Stimulated activated CD4-positive, alpha-beta T cell treated with anti-CD3 and anti-CD28 coated beads, Interleukin-12 subunit alpha, Interleukin-12 subunit beta, amount 100 ng/mL, for 48 hours (primary cell): ENCODE results near the gene FBXO36.

Source experiments
- DNase-seq, 3 donors: peaks; one replicate each; pipeline ENCODE4 v3.0.0-alpha.2; 2020; ENCODE audit warnings: low read depth in 2 of 3, low spot score in 1 of 3

FBXO36 gene

GRCh38 chr2:229969921-229970320 lies 47.6 kb downstream of the FBXO36 start:
- DNase-seq: no peak

DNA sequence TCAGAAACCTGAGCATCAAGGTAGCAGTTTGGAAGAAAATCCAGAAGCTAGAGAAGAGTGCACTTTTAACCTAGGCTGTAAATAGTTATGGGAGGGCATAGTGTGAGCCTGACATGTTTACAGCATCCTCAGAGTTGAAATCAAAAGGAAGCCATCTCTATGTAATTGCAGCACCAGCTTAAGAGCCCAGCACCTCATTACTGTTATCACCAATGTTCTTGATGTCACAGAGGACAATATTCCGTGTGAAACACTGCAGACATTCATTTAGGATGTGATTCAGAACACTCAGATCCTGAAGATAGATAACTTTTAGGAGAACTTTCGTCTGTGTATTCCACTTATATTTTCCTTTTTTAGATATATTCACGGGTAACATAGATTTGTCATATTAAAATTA lies 48.1 kb downstream of the FBXO36 start:
- no peak for DNase-seq

DNA sequence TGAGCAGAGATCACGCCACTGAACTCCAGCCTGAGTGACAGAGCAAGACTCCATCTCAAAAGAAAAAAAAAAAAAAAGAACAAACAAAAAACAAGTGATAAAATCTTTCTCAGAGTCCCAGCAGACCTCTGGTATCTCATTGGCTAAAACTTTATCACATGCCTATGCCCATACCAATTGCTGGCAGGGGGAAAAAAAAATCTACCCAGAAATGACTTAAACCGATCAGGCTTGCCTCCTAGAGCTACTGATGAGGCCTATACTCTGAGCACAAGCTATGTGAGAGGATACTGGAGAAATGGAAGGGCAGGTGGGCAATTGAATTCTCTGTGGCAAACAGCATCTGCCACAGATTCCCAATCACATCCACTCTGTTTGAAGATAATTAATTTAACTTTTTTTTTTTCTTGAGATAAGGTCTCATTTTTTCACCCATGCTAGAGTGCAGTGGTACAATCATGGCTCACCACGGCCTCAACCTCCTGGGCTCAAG lies 49.0 kb downstream of the FBXO36 start:
- no peak for DNase-seq

DNA sequence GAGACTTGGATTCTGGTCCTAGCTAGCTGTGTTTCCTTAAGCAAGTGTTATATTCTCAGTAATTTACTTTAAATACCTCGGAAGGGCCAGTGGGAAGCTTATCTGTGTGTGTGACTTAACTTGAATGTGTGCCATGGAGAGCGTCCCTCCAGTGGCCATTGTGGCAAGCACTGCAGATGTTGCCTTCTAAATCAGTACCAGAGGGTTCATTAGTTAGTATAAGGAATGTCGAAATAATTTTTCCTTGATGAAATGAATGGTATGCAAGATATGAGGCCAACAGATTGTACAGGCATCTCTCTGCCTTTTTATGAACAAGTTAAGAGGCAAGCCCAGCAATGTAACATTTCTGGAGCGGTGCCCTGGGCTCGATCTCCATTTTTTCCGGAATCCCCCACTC lies 52.0 kb downstream of the FBXO36 start:
- DNase-seq: no peak

DNA sequence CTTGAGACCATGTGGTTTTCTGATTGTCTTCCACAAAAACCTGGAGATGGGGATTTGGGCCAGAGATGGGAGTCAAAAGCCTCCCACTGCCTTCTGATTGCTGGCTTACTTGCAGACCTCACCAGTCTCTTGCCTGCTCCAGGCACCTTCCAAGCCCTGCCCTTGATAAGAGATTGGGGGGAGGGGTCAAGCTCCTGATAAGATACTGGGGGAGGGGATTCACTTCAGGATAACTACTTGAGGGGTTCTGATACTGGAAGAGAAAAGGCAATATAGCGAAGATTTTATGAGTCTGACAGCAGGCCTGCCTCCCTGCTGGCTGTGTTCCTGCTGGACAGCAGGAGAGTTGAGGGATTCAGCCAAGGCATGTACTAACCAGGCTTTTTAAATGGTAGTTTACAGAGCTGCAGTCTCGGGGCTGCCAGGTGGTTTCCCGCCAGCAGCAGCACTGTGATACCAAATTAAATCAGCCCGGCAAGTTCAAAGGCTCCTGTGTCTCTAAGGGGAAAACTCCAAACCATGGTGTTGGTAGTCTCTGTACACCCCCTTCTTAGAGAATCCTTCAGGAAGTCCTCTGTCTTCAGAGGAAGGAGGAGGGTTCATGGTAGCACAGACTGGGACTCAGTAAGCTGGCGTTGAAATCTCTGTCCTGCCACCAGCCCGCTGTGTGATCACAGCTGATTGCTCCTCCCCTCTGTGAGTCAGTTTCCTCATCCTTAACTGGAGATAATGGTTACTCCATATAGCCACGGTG lies 58.3 kb downstream of the FBXO36 start:
- DNase-seq: peak in 2 of 3 donors; percentile 2 to 5

DNA sequence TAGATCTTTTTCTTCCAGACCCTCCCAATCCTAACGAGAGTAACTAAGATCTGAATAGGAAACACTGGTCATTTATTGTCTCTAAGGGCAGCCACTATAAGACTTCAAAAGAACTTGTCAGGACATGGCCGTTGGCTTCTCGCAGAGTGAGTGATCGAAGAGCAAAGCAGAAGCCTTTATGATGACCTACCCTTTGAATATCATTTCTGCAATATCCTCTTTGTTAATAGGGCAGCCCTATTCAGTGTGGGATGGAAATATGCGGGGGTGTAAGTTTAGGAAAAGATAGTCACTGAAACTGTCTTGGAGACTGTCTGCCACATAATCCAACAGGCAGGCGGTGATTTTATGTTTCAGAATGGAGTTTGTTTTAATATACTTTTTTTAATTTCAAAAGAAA lies 70.9 kb downstream of the FBXO36 start:
- DNase-seq: no peak

- DNase-seq: no peak
Measured at GRCh38 chr2:229996320-229996719, 74.0 kb downstream of the FBXO36 start.

- no peak for DNase-seq
Measured at GRCh38 chr2:229997565-229997964, 75.3 kb downstream of the FBXO36 start.

DNA sequence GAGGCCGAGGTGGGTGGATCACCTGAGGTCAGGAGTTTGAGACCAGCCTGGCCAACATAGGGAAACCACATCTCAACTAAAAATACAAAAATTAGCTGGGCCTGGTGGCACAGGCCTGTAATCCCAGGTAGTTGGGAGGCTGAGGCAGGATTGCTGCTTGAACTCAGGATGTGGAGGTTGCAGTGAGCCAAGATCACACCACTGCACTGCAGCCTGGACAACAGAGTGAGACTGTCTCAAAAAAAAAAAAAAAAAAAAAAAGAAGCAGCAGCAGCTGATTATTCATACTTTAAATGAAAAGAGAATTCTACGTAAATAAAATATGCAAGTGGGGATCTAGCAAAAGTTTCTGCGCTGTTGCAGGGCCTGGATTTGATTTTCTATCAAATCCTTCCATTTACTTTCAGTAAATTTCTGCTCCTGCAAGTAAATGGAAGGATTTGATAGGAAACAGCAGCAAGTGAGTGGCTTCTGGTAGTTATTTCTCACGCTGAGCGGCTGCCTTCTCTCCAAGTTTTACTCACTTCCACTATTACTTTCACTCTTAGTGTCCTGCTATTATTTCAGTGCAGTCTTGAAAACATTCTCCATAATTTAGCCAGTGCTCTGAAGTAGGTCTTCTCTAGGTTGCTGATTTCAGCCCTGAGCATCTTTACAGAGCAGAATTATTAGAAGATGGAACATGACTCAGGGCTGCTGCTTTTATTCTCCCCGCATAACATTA lies 78.0 kb downstream of the FBXO36 start:
- no peak for DNase-seq

DNA sequence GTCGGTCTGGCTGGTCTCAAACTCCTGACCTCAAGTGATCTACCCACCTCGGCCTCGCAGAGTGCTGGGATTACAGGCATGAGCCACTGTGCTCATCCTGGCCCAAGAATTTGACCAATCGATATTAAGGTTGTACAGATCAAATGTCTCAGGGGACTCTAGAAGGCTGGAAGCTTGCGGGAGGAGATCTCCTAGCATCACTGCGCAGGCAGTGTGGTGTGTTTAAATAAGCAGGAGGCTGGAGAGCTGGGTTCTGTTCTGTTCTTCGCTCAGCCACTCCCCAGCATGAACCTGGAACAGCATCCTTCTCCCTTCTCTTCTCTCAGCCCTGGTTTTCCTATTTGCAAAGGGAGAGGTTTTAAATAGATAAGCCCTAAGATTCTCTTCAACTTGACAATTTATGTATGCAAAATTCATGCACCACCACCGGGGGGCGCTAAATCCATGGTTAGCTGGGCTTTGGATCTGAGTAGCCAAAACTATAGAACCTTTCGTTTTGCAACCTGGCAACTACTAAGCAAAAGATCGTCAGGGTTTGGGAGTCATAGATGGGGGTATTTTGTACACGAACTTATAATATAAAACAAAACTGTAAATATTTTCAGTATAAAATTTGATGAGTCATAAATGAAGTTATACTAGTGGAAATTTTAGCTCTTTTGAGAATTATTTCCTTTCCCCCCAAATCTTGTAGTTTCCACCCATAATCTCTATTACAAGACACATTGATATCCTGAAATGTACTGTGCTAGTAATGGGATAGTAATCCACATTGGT lies 85.8 kb downstream of the FBXO36 start:
- DNase-seq: peak; percentile 76 to 88 (median 79)

- no peak for DNase-seq
Measured at GRCh38 chr2:230008708-230009066, 86.4 kb downstream of the FBXO36 start.

DNA sequence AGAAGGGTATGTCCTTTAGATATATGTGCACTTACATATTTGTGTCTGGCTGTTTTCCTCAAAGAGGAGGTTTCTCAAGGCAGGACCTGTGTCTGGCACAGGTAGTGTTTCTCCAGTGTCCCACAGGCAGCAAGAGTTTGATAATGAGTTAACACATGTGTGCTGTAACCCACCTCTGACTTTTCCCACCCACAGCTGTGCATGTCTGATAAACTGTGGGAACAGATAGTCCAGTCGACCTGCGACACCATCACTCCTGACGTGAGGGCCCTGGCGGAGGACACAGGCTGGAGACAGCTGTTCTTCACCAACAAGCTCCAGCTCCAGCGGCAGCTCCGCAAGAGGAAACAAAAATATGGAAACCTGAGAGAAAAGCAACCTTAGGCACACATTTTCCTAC lies 88.2 kb downstream of the FBXO36 start:
- no peak for DNase-seq

DNA sequence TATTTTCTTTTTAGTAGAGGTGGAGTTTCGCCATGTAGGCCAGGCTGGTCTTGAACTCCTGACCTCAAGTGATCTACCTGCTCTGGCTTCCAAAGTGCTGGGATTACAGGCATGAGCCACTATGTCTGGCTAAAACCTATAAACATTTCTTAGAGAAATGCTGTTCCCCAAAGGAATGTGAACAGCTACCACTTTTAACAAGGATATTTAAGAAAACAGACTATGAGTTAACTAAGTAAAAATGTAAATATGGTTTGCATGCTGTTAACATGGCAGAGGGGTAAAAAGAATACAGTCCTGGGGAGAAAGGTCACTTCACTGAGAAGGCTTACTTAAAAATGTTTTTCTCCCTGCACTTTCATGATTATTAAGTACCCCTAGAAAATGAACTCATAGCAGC lies 89.3 kb downstream of the FBXO36 start:
- no peak for DNase-seq

- DNase-seq: no peak
Measured at GRCh38 chr2:230012267-230012884, 90.1 kb downstream of the FBXO36 start.

DNA sequence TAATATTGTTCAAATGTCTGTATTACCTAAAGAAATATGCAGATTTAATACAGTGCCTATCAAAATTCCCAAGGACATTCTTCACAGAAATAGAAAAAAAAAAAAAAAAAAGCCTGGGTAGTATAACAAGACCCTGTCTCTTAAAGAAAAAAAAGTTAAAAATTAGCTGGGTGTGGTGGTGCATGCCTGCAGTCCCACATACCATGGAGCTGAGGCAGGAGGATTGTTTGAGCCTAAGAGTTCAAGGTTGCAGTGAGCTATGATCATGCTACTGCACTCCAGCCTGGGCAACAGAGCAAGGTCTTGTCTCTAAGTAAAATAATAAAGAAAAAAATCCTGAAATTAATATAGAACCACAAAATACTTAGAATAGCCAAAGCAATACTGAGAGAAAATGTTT lies 94.5 kb downstream of the FBXO36 start:
- DNase-seq: no peak

DNA sequence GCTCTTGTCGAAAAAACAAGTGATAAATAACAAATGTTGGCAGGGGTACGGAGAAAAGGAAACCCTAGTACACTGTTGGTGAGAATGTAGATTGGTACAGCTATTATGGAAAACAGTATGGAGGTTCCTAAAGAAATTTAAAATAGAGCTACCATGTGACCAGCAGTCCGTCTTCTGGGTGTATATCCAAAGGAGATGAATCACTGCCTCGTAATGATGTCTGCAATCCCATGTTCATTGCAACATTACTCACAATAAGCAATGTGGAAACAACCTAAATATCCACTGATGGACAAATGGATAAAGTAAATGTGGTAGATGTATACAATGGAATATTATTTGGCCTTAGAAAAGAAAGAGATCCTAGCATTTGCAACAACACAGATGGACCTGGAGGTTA lies 95.8 kb downstream of the FBXO36 start:
- DNase-seq: no peak

GRCh38 chr2:230019742-230020141 lies 97.4 kb downstream of the FBXO36 start:
- no peak for DNase-seq

DNA sequence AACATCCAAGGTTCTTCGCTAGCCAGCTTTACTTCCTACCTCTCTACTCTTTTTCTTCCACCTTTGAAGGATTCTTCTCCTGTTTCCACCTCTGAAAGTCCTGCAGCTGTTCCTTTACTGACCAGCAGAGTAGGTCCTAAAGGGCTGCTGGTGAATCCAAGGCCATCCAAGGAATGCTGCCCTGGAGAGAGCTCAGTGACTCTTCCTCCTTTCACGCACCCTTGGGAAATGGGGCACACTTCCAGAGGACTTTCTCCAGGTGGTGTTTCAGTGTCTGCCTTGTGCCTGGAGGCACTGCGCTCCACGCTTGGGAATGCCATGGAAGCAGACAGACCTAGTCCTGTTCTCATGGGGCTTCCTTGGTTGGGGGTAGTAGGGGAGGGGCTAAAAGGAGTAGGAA lies 101.0 kb downstream of the FBXO36 start:
- DNase-seq: no peak

GRCh38 chr2:230042195-230042594 lies 119.9 kb downstream of the FBXO36 start:
- no peak for DNase-seq

- no peak for DNase-seq
Measured at GRCh38 chr2:230043025-230043424, 120.7 kb downstream of the FBXO36 start.

DNA sequence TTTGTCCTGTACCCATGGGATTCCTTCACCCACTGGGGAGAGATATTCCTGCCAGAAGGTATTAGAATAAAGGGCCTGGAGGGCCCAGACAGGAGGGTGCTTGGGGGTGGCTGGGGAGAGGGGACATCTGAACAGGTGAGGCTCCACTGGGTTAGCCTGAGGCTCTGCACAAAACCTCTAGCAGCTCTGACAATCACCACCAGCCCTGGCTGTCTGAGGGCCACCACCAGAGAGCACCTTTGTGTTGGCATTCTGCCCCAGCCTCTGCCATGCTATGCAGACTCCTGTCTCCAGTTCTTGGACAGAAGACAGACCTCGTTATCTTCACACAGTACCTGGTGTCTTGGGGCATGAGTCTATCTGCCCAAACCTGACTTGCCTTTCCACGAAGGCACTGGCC lies 121.2 kb downstream of the FBXO36 start:
- DNase-seq: no peak
